Measurements from ENCODE around the gene AR.

AR gene

DNA sequence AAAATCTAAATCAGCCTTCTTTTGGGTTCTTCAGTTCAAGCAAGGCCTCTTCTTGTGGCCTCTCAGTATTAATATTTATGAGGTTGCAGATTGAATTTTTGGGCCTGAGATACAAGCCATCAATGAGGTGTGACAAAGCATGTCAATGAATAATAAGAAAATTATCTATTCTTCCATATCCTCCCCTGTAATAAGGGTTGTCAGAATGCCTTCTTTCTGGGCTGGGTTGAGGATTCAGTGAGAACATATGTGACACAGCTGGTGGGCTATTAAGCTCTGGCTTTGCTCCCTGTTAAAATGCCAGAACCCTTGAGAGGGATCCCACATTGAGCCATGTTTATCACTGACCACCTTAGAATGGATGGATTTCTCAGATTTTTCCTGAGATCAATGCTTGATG, 187.2 kb downstream of the AR start:
- DNase-seq: no peak

GRCh38 chrX:67732864-67733263, 189.0 kb downstream of the AR start:
- DNase-seq: no peak

DNA sequence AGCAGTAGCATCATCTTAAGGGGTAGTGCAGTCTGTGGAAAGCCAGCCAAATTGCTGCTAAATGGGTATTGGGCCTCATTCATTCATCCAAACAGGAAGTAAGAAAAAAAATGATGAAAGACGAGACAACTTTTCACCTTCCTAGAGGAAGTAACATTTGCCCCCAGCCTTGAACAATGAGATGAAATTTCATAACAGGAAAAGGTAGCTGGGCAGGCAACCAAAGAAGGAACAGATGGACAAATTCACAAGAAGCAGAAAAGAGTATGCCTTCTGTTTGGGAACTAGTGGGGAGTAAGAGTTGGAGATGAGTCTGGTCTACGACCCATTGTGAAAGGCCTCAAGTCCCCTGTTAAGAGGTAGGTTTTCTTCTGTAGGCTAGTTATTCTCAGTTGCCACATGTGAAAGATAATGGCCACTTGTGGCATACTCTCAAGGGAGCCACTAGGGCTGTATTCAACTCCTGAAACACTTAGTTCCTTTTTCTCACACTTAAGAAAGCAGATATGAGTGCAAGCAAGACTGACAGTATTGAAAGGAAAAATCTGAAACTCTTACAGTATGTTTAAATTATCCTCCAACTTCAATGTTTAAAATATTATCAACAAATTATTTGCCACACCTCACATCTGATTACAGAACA, 190.4 kb downstream of the AR start:
- DNase-seq: no peak

GRCh38 chrX:67749536-67749935, 205.7 kb downstream of the AR start:
- DNase-seq: no peak

DNA sequence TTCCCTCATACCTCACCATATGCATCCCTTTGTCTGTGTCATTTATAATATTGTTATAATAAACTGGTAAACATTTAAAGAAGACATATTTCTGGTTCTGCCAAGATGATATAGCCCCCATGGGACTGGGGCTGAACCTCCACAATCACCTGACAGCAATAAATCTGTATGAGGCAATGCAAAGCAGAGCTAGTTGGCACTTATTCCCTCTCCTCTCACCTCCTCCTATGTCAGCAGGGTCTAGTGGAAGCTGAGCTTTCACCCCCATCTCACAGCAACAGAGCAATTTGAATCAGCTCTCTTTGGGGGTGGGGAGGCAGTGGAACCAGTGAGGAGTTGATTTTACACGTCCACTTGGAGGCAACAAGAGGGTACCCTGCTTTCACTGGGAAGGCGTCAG, 206.9 kb downstream of the AR start:
- DNase-seq: no peak

DNA sequence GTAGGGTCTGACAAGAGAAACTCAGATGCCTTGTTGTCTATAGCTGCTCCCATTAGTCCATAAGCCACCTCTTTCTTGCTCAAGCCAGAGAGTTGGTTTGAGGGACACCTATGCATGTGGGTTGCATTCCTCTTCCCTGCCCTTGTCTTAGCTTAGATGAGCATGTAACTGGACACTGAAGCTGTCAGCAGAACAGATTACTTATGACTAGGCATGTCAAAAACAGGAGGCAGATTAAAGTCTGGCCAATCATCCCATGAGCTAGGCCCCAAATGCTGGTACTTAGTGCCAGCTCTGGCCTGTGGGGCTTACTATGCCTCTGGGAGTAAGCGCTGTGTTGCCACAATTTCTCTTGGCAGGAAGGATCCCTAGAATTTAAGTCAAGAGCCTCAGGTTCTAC, 215.2 kb downstream of the AR start:
- no peak for DNase-seq

DNA sequence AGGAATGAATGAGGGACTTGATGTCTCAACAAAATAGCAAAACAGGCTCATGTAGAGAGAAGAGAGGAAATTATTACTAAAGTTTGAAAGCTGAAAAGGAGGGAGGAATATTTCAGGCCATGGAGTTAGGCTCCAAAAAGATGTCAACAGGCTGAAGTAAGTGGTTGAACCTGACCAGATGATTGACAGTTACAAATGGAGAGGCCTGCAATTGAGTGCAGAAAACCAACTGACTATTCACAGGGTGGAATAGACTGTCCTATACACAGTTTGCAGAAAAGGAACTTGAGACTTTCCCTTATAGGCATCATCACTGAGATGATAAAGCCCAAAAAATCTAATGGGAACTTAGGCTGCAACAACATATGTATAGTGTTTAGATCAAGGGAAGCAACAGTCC, 233.3 kb downstream of the AR start:
- DNase-seq: no peak

DNA sequence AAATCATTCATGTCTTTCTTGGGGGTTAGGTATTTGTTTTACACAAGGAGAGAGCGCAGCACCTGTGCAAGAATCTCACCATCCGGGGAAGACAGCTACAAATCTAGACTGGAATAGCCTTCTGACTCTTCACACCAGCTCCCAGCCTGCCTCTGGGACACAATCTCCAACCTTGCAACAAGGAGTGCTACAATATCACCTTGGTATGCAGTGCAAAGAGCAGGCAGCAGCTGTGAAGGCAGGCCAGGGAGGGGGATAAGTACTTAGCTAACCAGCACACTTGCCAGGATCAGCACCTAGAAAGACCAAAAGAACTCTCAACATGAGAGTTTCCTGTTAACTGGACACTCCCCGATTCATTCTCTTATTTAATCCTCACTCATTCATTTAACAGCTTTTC, 235.3 kb downstream of the AR start:
- no peak for DNase-seq

All from NCI-H2029 treated with DMSO at 0.1 percent for 48 hours (cell line).